IPS DF 4.7 (cell line): ENCODE results near the gene S100A11.

Source experiments
- DNase-seq: peaks from one replicate; pipeline ENCODE4 v3.0.0-alpha.2; 2013; ENCODE audit warnings: low spot score; ENCODE audit errors: extremely low read depth

The S100A11 gene

DNA sequence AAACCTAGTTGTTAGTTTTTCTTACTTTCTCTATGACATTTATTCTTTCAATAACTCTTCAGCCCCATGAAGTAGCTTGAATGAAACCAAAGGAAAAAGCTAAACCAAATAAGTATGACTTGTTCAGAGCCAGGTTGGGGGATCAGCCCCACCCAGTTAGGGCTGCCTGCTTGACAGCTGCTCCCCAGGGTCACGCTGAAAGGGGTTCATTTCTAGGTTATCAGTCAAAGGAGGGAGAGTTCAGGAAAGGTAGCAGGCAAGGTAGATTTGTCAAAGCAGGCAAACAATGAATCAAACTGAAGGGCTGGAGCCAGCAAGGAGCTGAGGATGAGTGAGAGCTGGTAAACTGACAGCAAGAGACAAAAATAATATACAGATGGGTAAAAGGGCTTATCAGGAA, 3.1 kb upstream of the S100A11 start:
- DNase-seq, result no peak

DNA sequence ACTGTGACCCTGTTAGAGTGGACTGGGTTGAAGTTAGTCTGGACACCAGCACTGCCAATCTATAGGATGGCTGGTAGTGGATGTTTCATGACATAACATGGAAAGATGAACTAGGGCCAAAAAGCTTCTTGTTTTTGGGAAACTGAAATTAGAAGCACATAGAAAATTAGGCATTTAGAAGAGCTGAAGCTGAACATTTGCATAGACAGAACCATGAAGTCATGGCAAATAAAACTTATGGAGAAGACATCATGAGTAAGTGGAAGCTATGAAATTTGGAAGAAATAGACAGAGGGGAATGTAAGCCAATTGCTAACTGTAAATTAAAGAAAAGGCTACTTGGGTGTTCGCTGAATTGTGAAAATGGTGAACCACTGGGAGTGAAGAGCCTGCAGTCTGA, 2.7 kb upstream of the S100A11 start:
- no peak for DNase-seq

DNA sequence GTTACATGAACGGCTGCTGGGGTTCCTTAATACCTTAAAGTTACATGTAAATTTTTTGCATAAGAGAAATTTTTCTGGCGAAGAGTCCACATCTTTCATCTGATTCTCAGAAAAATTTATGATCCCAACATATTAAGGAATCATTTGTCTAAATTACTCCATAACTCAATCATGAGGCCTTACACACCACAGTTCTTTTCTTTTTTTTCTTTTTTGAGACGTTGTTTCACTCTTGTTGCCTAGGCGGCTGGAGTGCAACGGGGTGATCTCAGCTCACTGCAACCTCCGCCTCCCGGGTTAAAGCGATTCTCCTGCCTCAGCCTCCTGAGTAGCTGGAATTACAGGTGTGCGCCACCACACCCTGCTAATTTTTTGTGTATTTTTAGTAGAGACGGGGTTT, 2.1 kb upstream of the S100A11 start:
- no peak for DNase-seq

DNA sequence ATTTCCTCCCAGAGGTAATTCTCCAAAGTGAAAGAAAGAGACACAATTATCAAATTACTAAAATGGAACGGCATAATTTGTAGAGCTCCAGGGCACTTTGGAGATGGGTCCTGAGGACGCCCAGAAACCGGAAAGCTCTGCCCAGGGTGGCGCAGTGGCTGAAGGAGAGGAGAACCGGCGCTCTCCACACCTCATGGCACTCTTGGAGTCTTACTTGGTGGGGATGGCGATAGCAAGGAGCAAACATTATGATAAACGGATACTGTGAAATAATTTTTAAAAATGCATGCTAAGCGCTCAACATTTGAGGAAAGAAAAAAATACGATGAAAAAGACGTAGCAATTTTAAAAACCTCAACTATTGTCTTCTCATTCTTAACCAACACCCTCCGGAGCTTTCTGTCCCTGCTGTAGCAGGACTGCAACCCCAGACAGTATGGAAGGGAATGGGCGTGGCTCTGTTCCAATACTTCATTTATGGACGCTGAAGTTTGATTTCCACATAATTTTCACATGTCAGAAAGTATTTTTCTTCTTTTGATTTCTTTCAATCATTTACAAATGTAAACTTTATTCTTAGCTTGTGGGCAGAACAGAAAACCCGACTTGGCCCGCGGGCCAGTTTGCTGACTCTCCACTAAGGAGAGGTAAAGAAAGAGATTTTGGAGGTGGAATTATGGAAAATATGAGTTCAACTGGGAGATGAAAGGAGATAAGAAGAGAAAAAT, 1.1 kb downstream of the S100A11 start:
- DNase-seq, result no peak

DNA sequence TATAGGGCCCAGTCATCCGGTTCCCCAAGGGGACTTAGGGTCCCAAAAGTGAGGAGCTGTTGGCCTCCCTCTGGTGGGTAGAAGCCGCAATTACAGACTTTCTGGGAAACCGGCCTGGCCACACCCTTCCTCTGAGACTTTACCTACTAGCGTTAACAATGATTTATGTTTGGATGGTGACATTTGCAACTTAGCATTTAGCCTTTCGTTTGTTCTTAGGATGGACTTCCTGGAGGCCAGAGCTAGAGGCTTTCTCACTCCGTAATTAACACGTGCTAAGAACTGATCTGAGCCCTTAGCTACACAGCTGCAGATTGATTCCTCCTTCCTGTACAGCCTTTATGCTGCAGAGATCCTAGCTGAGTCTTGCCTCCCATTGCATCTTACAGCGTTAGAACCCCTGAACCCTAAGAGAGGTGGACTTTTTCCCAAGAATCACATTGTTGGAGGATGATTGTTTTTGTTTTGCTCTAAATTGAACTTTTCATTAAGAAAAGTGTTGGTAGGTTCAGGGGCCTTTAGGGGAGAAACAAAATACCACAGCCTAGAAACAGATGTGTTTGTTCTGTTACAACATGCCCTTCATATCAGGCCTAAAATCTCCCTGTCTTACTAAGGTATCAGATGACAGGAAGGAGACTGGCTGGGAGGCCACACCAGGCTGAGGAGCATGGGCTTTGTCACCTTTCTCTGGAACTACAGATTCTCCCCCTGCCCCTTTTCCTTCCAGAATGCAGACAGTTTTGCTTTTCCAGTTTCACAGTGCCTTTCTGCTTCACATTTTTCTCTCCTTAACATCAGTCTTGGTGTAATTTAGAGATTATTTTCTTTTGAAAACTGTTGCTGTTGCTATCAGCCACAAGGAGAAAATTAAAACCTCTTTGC, 1.9 kb downstream of the S100A11 start:
- DNase-seq, result no peak

DNA sequence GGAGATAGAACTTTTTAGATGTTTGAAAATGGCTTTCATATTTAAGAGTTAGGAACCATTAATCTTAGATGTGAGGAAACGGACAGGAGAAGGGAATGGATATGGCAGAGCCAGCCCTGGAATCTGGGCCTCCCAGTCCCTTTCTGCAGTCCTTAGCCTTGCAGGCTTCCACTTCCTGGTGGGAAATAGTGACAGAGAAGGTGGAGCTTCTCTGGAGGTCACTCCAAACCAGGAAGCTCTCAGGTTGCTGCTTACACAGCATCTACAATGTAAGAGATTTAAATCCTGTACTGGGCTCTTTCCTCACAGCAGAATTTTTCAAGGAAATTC, 2.5 kb downstream of the S100A11 start:
- DNase-seq, result no peak

DNA sequence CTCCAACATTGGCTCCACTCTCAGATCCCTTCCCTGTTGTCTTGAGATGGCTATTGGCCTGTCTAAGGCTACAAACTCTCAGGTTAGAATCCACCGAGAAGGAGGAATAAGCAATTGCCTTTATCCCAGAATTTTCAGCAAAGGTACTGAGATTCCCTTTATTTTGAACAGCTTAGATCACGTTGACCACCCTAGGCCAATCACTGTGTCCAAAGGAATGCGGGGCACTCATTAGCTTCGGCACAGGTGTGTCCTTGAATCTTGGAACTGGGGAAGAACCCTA, 6.9 kb downstream of the S100A11 start:
- DNase-seq, result no peak

DNA sequence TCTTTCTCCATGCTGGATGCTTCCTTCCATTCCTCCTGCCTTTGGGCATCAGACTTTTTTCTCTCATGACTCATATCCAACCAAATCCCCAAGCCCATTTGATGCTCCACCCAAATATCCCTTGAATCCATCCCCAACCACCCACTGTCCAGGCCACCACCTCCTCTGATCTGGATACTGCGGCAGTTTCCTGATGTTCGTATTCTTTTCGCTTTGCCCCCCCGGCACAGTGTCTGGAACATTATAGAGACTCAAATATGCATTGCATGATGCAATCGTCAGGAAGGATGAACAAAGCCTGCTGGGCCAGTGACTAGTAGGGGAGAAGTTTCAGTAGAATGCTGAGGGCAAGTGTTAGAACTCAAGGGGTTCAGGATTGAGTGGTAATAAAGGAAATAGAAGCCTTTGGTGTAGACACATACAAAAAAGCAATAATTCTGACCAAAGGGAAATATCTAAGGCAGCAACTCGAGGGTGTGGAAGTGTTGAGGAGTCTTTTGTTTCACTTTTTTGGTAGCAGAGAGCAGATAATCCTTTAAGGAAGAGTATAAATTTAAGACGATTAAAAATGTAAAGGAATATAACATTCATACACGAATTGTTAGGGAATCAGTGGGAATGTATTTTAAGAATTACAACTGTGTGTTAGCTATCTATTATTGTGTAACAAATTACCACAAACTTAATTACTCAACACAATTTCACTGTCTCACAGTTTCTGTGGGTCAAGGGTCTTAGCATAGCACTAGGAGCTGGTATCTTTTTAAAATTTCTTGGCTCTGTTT, 7.5 kb downstream of the S100A11 start:
- DNase-seq, result no peak

DNA sequence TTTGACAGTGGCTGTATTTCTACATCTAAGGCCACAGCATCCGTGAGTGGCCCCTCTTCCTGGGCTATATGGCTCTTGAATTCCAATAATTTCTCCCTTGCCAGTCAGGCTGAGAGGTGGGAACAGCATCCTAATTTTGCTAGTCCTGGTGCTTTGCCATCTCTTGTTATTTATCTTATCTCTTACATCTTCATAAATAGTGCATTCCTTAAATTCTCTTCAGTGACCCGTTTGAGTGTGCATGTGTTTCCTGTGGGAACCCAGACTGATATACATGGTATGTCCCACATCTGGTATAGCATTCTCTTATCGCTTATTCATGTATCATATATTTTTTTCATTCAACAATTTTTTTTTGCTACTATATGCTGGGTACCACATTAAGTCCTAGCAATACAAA, 9.9 kb downstream of the S100A11 start:
- DNase-seq, result no peak

DNA sequence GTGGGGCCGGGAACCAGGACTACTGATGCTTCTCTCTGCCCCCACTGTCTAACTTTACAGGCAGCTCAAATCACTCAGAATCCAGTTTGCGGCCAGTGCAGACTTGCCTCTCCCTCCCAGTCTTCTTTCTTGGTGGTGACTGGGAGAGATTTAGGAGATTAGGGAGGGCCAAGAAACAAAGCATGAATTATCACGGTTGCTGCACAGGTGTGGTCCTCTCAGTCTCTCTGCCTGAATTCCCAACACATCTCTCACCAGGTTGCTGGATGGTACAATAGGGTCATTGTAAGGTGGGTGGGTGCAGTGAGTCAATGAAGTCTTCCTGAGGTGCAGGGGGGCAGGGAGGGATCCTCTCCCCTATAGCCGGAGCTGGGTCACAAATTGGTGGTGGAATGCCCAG, 12.6 kb downstream of the S100A11 start:
- no peak for DNase-seq

DNA sequence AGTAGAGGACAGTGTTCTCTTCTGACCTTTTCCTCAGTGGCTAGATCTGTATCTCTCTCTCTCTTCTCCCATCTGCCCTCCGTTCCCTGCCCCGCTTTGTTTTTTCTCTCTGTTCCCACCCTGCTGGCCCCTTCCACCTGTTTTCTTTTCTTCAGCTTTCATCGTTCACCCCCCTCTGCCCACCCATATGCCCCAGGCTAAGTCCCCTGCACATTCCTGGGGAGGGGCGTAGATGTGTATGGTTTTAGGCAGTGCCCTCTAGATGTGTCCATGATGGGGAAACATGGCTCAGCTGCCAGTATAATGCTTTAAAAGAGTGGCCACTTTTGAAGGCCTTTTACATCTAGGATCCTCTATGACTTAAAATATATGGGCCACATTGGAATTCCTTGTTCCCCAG, 13.6 kb downstream of the S100A11 start:
- DNase-seq, result no peak

DNA sequence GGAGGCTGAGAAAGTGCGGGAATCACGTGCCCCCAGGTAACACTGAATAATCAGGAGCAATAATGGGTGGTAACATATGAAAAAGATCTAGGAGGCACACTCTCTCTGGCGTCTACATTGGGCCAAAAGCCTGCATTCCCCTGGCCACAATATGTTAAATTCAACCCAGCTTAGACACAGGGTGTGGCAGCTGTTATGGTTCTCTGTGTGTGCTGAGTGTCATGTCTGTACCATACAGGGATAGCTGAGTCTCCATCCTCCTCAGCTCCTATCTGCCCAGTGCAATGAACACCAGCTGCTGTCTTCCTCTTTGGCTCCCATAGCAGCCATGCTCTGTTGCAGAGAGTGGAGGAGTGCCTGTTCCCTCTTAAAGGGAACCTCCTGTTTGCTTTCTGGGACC, 14.3 kb downstream of the S100A11 start:
- no peak for DNase-seq

DNA sequence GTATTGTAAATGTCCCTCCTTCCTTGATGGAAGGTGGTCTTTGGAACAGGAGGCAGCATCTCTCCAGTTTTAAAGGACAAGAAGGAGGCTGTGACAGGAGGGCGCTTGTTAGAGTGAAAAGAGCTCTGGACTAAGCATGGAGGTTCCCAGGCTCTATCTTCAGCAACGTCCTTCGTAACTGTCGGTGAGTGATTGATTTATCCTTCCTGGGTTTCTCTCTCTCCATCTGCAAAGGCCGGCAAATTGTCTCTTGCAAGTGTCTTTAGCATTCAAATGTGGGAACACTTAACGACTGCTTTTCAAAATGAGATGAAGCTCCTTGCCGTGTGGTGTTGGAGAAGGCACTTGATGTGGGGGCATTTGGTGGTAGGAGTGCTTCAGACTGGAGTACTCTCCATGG, 15.2 kb downstream of the S100A11 start:
- DNase-seq, result no peak

DNA sequence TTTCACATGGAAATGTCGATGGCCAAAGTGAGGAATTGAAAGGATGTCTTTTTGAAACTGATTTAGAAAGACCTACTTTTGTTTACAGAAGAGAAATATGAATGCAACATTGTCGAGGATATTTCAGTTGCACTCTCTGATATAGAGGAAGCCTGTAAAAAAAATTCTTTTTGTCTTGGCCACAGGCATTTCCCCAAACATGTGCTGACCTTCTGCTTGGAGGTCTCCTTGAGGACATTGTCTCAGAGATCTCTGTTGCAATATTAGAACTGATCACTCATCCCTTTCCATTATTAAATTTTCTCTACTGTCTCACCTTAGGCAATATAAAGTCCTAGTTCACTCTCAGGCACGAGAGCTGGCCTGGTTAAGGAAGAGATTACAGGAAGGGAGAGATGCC, 16.0 kb downstream of the S100A11 start:
- DNase-seq, result no peak

DNA sequence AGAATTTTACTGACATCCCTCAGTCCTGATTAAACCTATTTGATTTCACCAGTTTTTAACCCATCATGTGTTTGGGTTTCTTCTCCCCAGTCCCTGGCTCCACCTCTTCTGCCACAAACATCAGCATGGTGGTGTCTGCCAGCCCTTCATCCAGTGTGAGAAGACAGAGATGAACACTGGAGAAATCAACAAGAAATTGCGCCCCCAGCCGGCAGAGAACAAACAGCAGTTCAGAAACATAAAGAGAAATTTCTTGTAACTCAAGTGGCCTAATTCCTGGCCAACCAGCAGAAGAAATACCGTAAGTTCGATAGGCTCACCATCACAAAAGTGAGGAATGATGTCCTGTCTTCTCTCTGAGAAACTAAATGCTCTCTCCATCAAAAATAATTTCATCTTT, 18.3 kb downstream of the S100A11 start:
- no peak for DNase-seq

DNA sequence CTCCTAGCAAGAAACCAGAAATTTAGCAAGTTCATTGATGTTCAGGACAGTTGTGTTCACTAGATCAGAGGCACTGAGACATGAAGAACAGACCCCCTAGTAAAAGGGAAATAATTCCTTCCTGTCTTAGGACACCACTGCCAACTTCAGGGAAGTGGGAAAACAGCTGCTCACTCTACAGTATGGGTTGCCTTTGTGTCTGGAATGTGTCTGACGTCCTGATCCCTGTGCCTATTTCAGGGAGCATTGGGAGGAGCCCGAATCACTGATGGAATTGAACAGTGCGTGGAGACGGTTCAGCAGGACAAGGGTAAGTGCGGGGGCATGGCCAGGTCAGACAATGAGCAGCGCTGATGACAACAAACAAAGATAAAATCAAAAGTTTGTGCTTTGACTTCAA, 21.0 kb downstream of the S100A11 start:
- no peak for DNase-seq

DNA sequence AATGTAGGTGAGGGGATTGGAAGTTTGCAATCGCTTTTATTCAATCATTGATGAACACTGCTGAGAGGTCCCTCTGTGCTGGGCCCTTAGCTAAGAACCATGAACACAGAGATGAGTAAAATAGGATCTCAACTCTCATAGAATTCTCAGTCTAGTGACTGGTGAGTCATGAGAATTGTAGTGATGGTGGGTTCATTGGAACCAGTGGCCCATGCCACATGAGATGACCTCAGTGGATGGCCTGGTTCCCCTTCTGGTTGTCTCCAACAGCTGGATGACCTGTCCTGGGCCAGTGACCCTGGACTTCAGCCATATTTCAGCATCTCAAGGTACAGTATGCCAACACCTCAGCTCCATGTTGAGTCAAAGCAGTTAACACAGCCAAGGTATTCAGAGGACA, 21.9 kb downstream of the S100A11 start:
- no peak for DNase-seq

DNA sequence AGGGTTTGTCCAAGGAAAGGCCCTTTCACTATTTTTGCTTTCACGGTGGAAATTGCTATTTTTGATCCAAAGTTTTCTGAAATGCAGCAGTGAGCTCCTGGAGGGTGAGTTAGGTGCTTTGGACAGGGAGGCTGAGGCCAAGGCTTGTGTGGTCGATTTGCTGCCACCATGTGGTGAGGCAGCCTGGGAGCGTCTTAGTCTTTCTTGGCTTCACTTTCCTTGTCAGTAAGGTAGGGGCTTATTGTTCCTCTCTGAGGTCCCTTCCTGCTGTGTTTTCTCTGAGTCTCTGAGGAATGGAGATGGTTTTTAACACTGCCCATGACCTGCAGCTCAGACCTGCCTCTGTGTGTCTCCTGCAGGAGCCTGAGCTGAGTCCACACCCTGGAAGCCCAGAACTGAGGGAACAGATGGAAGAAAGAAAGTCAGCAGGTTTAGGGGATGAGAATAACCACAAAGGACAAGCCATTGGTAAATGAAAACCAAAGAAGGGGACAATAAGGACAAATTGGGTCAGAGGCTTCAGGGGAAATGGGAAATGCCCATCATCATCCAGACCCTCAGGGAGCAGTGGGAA, 23.1 kb downstream of the S100A11 start:
- no peak for DNase-seq

DNA sequence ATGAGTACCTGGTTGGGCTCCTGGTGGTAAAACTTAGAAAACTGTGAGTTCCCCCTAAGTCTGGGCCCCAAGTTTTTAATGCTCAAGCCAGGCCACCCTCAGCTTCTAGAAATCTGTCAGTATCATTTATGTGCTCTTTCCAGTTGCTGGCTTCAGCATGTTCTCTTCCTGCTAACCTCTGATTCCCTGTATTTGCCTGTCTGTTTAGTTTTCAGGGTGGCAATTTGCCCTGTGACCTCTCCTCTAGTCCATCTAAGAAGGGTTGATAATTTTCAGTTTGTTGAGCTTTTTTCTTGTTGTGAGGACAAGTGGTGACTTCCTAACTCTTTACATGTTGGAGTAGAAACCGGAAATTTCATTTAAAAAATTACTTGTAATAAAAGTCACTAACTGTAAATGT, 27.1 kb downstream of the S100A11 start:
- no peak for DNase-seq

DNA sequence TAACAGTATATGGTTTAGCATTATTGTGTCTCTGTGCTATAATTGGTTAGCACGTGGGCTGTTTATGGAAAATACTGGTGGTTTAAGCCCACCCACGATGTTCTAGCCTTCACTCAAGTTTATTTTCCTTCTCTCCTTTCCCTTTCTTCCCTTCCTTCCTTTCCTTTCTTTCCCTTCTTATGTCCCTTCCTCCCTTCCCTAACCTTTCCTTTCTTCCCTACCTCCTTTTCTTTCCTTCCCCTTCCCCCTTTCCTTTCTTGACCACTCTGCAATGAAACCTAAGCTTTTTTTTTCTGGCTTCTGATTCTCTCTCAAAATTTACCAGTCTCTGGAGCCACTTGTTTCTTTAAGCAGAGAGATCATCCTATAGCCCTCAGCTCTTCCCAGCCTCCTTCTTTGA, 29.8 kb downstream of the S100A11 start:
- DNase-seq, result no peak

DNA sequence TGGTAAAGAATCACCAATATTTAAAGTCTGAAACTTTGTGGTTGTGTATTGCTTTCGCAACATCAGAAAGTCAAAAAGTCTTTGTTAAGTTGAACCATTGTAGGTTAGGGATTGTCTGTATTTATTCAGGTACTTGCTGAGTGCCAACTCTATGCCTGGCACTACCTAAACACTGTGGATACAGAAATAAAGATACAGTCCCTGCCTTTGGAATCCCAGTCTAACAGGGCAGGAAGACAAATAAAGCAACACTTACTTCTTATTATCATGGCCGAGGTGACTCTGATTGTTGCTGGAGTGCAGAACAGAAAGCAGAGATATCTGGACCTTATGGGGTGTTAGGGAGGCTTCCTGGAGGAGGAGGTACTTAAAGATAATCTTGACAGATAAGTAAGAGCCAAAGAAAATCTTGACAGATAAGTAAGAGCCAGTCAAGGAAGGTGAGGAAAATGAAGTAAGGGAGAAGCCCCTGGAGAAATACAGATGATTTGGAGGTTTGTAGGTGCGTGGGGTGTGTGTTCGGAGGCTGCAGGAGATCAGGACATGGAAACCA, 31.4 kb downstream of the S100A11 start:
- DNase-seq, result no peak
